GM23338 (cell line): Measurements from ENCODE around the gene DBT. TPM values are rescaled to one million over a fixed set of nuclear protein-coding genes. Genes with fewer than 3 reads are reported as not detected.

Experiments
- ATAC-seq: fragments of 200-7000 bp; cut with Tn5 transposase; 3 replicates; pipeline ENCODE4 v1.9.1; 2020
- DNase-seq: peaks from one replicate; pipeline ENCODE4 v3.0.0-alpha.2; 2015; ENCODE audit warnings: low spot score
- H2AFZ ChIP-seq: fragments of 200-600 bp; sonication (generic); 2 replicates; pipeline ENCODE4 v1.8.0; 2016; ENCODE audit warnings: antibody characterized with exemption, mild to moderate bottlenecking, moderate library complexity
- H3F3A ChIP-seq: fragments of 200-600 bp; sonication (generic); replicated peaks from 2 replicates; pipeline ENCODE4 v1.8.0; 2017; ENCODE audit warnings: antibody characterized with exemption, mixed run types, low read depth
- H3K27ac ChIP-seq: fragments of 200-600 bp; sonication (generic); 2 replicates; pipeline ENCODE4 v1.6.1; 2016; ENCODE audit warnings: low read depth
- H3K27me3 ChIP-seq: fragments of 200-600 bp; sonication (generic); 2 replicates; pipeline ENCODE4 v1.8.0; 2016; ENCODE audit warnings: mild to moderate bottlenecking, mixed run types, moderate library complexity; ENCODE audit not compliant: insufficient read depth
- H3K36me3 ChIP-seq: fragments of 200-600 bp; sonication (generic); 2 replicates; pipeline ENCODE4 v1.8.0; 2016; ENCODE audit warnings: mild to moderate bottlenecking; ENCODE audit not compliant: insufficient read depth
- H3K4me1 ChIP-seq: fragments of 200-600 bp; sonication (generic); 2 replicates; pipeline ENCODE4 v1.8.0; 2016; ENCODE audit warnings: mild to moderate bottlenecking, moderate library complexity; ENCODE audit not compliant: insufficient read depth
- H3K4me2 ChIP-seq: fragments of 200-600 bp; sonication (generic); 2 replicates; pipeline ENCODE4 v1.7.1; 2017; ENCODE audit warnings: mixed run types
- H3K4me3 ChIP-seq: fragments of 200-600 bp; sonication (generic); 2 replicates; pipeline ENCODE4 v1.6.1; 2016; ENCODE audit warnings: mixed run types
- H3K79me2 ChIP-seq: fragments of 200-600 bp; sonication (generic); replicated peaks from 2 replicates; pipeline ENCODE4 v1.8.0; 2017; ENCODE audit warnings: mild to moderate bottlenecking; ENCODE audit not compliant: insufficient read depth
- H3K9me2 ChIP-seq: fragments of 200-600 bp; sonication (generic); 2 replicates; pipeline ENCODE4 v1.8.0; 2017; ENCODE audit not compliant: insufficient read depth
- H4K20me1 ChIP-seq: fragments of 200-600 bp; sonication (generic); replicated peaks from 2 replicates; pipeline ENCODE4 v1.8.0; 2017; ENCODE audit warnings: mild to moderate bottlenecking; ENCODE audit not compliant: insufficient read depth
- H3K27ac Mint-ChIP-seq: 2 replicates; pipeline ENCODE4 v1.8.0; 2020; ENCODE audit warnings: inconsistent platforms, mild to moderate bottlenecking, moderate library complexity, mixed read lengths
- H3K27me3 Mint-ChIP-seq: 3 replicates; pipeline ENCODE4 v1.8.0; 2022; ENCODE audit warnings: low read depth, mild to moderate bottlenecking, moderate library complexity, mixed read lengths, inconsistent platforms; ENCODE audit not compliant: insufficient read depth, poor library complexity
- H3K36me3 Mint-ChIP-seq: 3 replicates; pipeline ENCODE4 v1.8.0; 2021; ENCODE audit warnings: low read depth, mild to moderate bottlenecking, inconsistent platforms, moderate library complexity, mixed read lengths
- H3K4me1 Mint-ChIP-seq: 3 replicates; pipeline ENCODE4 v1.8.0; 2020; ENCODE audit warnings: mild to moderate bottlenecking, inconsistent platforms, mixed read lengths
- H3K4me3 Mint-ChIP-seq: 3 replicates; pipeline ENCODE4 v1.8.0; 2021; ENCODE audit warnings: moderate library complexity, mild to moderate bottlenecking, inconsistent platforms, mixed read lengths
- H3K9me3 Mint-ChIP-seq: 3 replicates; pipeline ENCODE4 v1.8.0; 2020; ENCODE audit warnings: moderate library complexity, mild to moderate bottlenecking, inconsistent platforms, mixed read lengths
- CREB1 ChIP-seq: fragments of 250-450 bp; sonication (Bioruptor Pico); IDR thresholded peaks from 2 replicates; pipeline ENCODE4 v1.5.0; 2020; ENCODE audit warnings: low read depth, mild to moderate bottlenecking, moderate library complexity
- ETS1 ChIP-seq: IDR thresholded peaks from 2 replicates; pipeline ENCODE4 v1.6.1; 2016; ENCODE audit warnings: antibody characterized with exemption
- EZH2 ChIP-seq: fragments of 200-600 bp; sonication (generic); IDR thresholded peaks from one replicate; pipeline ENCODE4 v1.8.0; 2017; ENCODE audit warnings: antibody characterized with exemption, mild to moderate bottlenecking, low read depth; ENCODE audit not compliant: unreplicated experiment
- EZH2phosphoT487 ChIP-seq: fragments of 200-600 bp; sonication (generic); IDR thresholded peaks from one replicate; pipeline ENCODE4 v1.8.1; 2018; ENCODE audit warnings: antibody characterized with exemption; ENCODE audit not compliant: unreplicated experiment
- JUNB ChIP-seq: IDR thresholded peaks from one replicate; pipeline ENCODE4 v1.6.1; 2016; ENCODE audit warnings: antibody characterized with exemption; ENCODE audit not compliant: unreplicated experiment
- NANOG ChIP-seq: IDR thresholded peaks from 2 replicates; pipeline ENCODE4 v1.6.1; 2016; ENCODE audit warnings: antibody characterized with exemption, borderline replicate concordance
- POLR2AphosphoS5 ChIP-seq: IDR thresholded peaks from 2 replicates; pipeline ENCODE4 v1.6.1; 2016; ENCODE audit warnings: antibody characterized with exemption, low read depth
- REST ChIP-seq: IDR thresholded peaks from one replicate; pipeline ENCODE4 v1.6.1; 2018; ENCODE audit warnings: antibody characterized with exemption; ENCODE audit not compliant: unreplicated experiment
- STAT1 ChIP-seq: IDR thresholded peaks from one replicate; pipeline ENCODE4 v1.6.1; 2016; ENCODE audit warnings: antibody characterized with exemption; ENCODE audit not compliant: unreplicated experiment
- ZNF114 ChIP-seq: fragments of 250-450 bp; sonication (Bioruptor Pico); IDR thresholded peaks from 2 replicates; pipeline ENCODE4 v1.5.0; 2020; ENCODE audit warnings: mild to moderate bottlenecking, moderate library complexity
- ZNF331 ChIP-seq: fragments of 250-450 bp; sonication (Bioruptor Pico); IDR thresholded peaks from 2 replicates; pipeline ENCODE4 v1.5.0; 2020; ENCODE audit warnings: low read depth, mild to moderate bottlenecking, moderate library complexity
- polyA plus RNA-seq: library from polyadenylated mRNA; unstranded; fragments of >200 nt; fragmentation: Nextera tagmentation; extraction: Ambion mirVana; gene quantifications from 2 replicates; pipeline ENCODE4 v1.2.1, GENCODE V29; 2016
- total RNA-seq: library from RNA; depleted of rRNA; stranded (reverse); fragments of >200 nt; shearing (Covaris generic); gene quantifications from 2 replicates; pipeline ENCODE4 v1.2.3, GENCODE V29; 2014

The DBT gene
- total and polyA plus RNA-seq, 2 experiments from 2014 or later, result 8.1 to 14.7 TPM

- no peaks in the 10 kb centered on the region for H3K9me3 Mint-ChIP-seq
Measured at GRCh38 chr1:100183370-100183769, 66.3 kb downstream of the DBT start.

GRCh38 chr1:100178091-100178490, 71.5 kb downstream of the DBT start, which contains the start of gene LRRC39:
LRRC39 (minus strand) TSS chr1:100178256; CDS start chr1:100168516, 9,740 bp downstream.
- Mint-ChIP-seq H3K36me3 (no peaks in the 10 kb centered on the region), H3K4me3 (no peak within 1 kb of the TSS), H3K27ac (no peak within 1 kb of the TSS), H3K4me1 (no peaks in the 10 kb centered on the region), H3K27me3 (peaks cover 1% of the 10 kb centered on the region), H3K9me3 (no peaks in the 10 kb centered on the region)
- Histone ChIP-seq H3K36me3 (no peaks in the 10 kb centered on the region), H2AFZ (no peak within 1 kb of the TSS), H3K27me3 (no peaks in the 10 kb centered on the region), H3K4me1 (no peaks in the 10 kb centered on the region), H3K9me2 (no peaks in the 10 kb centered on the region), H3K4me2 (no peak within 1 kb of the TSS), H3K79me2 (no peaks in the 10 kb centered on the region), H4K20me1 (no peaks in the 10 kb centered on the region), H3K4me3 (no peak within 1 kb of the TSS), H3K27ac (no peak within 1 kb of the TSS), H3F3A (no peaks in the 10 kb centered on the region)
- ATAC-seq (no peak), DNase-seq (no peak)
- no peak for TF ChIP-seq EZH2phosphoT487
- no peak for TF ChIP-seq STAT1

More at GRCh38 chr1:100183370-100183769, 66.3 kb downstream of the DBT start:
- no peaks in the 10 kb centered on the region for H3K4me1 ChIP-seq
- Mint-ChIP-seq H3K27ac (no peak overlapping the region), H3K27me3 (peaks cover 1% of the 10 kb centered on the region), H3K36me3 (no peaks in the 10 kb centered on the region), H3K4me1 (no peaks in the 10 kb centered on the region), H3K4me3 (no peak overlapping the region)
- no peaks in the 10 kb centered on the region for H4K20me1 ChIP-seq
- H3K9me2 ChIP-seq, result no peaks in the 10 kb centered on the region
- TF ChIP-seq EZH2, result no peak
- no peak for TF ChIP-seq JUNB
- no peak for TF ChIP-seq ETS1
- TF ChIP-seq STAT1, result no peak
- TF ChIP-seq EZH2phosphoT487, result no peak
- no peak for TF ChIP-seq ZNF114 (CRISPR knock-in tag)
- TF ChIP-seq REST, result no peak
- no peak for TF ChIP-seq POLR2AphosphoS5
- TF ChIP-seq NANOG, result no peak
- no peak for TF ChIP-seq ZNF331 (CRISPR knock-in tag)
- no peak for TF ChIP-seq CREB1
- no peaks in the 10 kb centered on the region for H3K79me2 ChIP-seq
- H3K27ac ChIP-seq, result no peak overlapping the region
- H3K36me3 ChIP-seq, result no peaks in the 10 kb centered on the region
- DNase-seq (no peak), ATAC-seq (no peak)
- H3K4me3 ChIP-seq, result no peak overlapping the region
- H3F3A ChIP-seq, result no peaks in the 10 kb centered on the region
- H3K4me2 ChIP-seq, result no peak overlapping the region
- H2AFZ ChIP-seq, result no peak overlapping the region
- no peaks in the 10 kb centered on the region for H3K27me3 ChIP-seq
